IPS-15b (cell line): Measurements from ENCODE around the gene HYAL2.

Source experiments
- H3K27me3 ChIP-seq: one replicate; pipeline ENCODE4 v1.6.1; 2013; ENCODE audit warnings: low read length; ENCODE audit not compliant: control insufficient read depth, insufficient read depth
- H3K36me3 ChIP-seq: one replicate; pipeline ENCODE4 v1.6.1; 2013; ENCODE audit warnings: low read length; ENCODE audit not compliant: control insufficient read depth, insufficient read depth
- H3K4me1 ChIP-seq: one replicate; pipeline ENCODE4 v1.6.1; 2013; ENCODE audit warnings: mild to moderate bottlenecking, low read length; ENCODE audit not compliant: control insufficient read depth, insufficient read depth
- H3K4me3 ChIP-seq: one replicate; pipeline ENCODE4 v1.5.1; 2013; ENCODE audit warnings: low read depth, low read length
- H3K9ac ChIP-seq: one replicate; pipeline ENCODE4 v1.6.1; 2013; ENCODE audit warnings: low read depth, mild to moderate bottlenecking, low read length
- H3K9me3 ChIP-seq: one replicate; pipeline ENCODE4 v1.6.1; 2013; ENCODE audit warnings: mild to moderate bottlenecking, low read length; ENCODE audit not compliant: control insufficient read depth, insufficient read depth

HYAL2 gene

DNA sequence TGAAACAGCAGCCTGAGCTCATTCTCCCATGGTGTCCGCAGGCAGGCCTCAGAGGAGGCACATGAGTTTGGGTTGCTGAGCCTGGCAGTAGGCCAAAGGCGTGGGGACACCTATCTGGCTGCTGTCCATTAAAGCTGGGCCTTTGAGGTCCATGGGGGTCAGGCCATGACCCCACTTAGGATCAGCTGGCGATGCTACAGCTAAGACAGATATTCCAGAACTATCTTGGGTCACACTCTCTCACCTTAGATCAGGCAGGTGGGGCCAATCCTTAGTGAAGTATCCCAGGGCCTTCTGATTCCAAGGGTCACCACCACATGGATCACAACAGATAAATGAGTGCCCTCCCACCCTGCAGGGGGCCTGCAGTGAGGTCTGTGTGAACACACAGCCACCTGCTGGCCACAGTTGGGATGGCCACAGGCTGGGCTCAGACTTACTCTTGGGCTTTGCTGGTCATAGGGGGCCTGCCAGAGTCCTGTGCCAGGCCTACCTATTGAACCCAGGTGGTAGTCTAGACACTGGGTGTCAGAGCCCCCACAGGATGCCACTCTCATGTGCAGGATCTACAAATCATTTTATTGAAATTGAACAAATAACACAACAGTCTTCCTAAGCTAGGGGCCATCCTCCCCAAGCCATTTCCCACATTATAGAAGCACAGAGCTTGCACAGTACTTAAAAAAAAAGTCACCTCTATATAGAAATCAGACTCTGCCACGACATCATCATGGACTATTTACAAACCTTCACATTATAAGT, 2.0 kb upstream of the HYAL2 start:
- Histone ChIP-seq H3K36me3 (peaks cover 14% of the 10 kb centered on the region), H3K4me1 (peaks cover 7% of the 10 kb centered on the region), H3K9ac (no peak overlapping the region), H3K4me3 (no peak overlapping the region), H3K9me3 (no peaks in the 10 kb centered on the region), H3K27me3 (no peaks in the 10 kb centered on the region)

- Histone ChIP-seq H3K36me3 (peaks cover 22% of the 10 kb centered on the region), H3K27me3 (no peaks in the 10 kb centered on the region), H3K4me1 (peaks cover 7% of the 10 kb centered on the region), H3K9me3 (no peaks in the 10 kb centered on the region), H3K9ac (no peak overlapping the region), H3K4me3 (no peak overlapping the region)
Observed at GRCh38 chr3:50323614-50324199, 1.2 kb upstream of the HYAL2 start.

DNA sequence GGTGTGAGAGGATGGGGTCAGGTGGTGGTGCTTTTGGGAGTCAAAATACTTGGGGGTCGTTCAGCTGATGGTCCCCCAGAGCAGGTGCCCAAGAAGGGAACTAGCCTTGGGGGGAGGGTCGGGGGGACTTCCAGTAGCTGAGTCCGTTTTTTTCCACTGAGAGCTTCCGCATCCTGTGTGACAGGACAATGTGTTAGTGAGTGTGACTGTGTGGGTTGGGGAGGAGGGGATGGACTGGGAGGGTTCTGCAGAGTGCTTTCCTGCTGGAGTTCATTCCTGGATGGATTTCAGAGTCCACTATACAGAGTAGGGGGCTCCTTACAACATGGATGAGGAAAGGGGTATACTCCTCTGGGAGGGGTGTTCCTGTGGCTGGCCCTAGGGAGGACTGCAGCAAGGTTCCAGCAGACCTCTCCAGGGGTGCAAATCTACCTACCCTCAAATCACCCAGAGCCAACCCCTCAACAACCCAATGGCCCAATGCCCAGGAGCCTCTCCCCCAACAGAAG, 601 bp upstream of the HYAL2 start:
- H3K9me3 ChIP-seq, result no peaks in the 10 kb centered on the region
- peak overlapping the region; percentile 99 for H3K4me3 ChIP-seq
- H3K36me3 ChIP-seq, result peaks cover 28% of the 10 kb centered on the region
- H3K9ac ChIP-seq, result no peak overlapping the region
- peaks cover 7% of the 10 kb centered on the region for H3K4me1 ChIP-seq
- H3K27me3 ChIP-seq, result no peaks in the 10 kb centered on the region

DNA sequence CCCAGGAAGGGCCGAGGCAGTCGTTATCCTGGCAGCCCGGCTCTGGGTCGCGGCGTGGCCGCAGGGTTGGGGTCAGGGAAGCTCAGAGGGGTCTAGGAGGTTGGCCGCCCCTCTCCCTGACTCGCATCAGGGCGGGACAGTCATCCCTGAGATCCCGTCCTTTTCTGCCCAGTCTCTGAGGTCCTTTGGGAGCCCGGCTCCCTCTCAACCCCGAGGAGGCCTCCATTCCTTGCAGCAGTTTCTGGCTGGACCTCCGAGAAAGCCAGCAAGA, 495 bp downstream of the HYAL2 start:
- Histone ChIP-seq H3K9me3 (no peaks in the 10 kb centered on the region), H3K9ac (peak overlapping the region; percentile 71), H3K4me3 (peak overlapping the region; percentile 99), H3K27me3 (no peaks in the 10 kb centered on the region), H3K36me3 (peaks cover 37% of the 10 kb centered on the region), H3K4me1 (peaks cover 7% of the 10 kb centered on the region)

DNA sequence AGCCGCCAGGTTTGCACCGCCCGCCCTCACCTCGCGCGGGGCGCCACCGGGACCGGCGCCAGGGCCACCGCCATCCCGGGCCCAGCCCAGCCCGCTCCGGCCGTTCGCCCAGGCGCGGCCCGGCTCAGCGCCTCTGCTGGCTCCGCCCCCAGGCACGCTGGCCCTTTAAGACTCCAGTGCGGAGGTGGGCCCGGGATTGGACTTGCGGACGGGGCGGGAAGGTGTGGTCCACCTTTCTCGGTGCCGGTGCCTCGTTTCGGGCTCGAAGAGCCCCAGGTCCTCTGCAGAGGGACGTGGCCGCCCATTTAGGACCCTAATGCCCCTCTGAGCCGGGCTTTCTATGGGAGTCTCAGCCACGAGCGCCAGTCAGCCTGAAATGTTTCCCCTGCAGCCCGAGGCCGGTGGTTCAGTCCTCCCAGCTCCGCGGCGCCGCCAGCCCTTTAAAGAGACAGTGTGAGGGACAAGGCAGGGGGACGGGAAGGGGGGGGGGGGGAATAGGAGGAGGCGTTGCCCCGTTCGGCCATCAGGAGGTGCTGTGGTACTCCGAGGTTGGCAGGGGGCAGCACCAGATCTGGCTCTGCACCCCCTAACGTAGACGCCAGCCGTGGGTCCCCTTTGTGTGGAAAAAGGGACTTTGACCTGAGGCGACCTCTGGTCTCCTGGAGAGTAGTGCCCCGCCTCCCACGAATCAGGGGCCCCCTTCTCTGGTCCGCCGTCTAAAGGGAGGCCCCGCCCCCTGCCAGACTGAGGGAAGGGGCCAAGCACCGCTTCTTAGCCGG, 1.0 kb downstream of the HYAL2 start:
- Histone ChIP-seq H3K36me3 (peaks cover 38% of the 10 kb centered on the region), H3K27me3 (no peaks in the 10 kb centered on the region), H3K4me1 (peaks cover 7% of the 10 kb centered on the region), H3K9ac (peak overlapping the region; percentile 100), H3K4me3 (peak overlapping the region; percentile 99), H3K9me3 (no peaks in the 10 kb centered on the region)

GRCh38 chr3:50320853-50321335, 1.7 kb downstream of the HYAL2 start:
- peak overlapping the region; percentile 100 for H3K9ac ChIP-seq
- no peaks in the 10 kb centered on the region for H3K9me3 ChIP-seq
- peaks cover 7% of the 10 kb centered on the region for H3K4me1 ChIP-seq
- peaks cover 40% of the 10 kb centered on the region for H3K36me3 ChIP-seq
- H3K27me3 ChIP-seq, result no peaks in the 10 kb centered on the region
- peak overlapping the region; percentile 99 for H3K4me3 ChIP-seq

GRCh38 chr3:50319894-50320625, 2.5 kb downstream of the HYAL2 start:
- H3K27me3 ChIP-seq, result no peaks in the 10 kb centered on the region
- peak overlapping the region; percentile 99 for H3K4me3 ChIP-seq
- peaks cover 35% of the 10 kb centered on the region for H3K36me3 ChIP-seq
- no peaks in the 10 kb centered on the region for H3K9me3 ChIP-seq
- H3K9ac ChIP-seq, result peak overlapping the region; percentile 94
- peaks cover 7% of the 10 kb centered on the region for H3K4me1 ChIP-seq

- peaks cover 7% of the 10 kb centered on the region for H3K4me1 ChIP-seq
- H3K36me3 ChIP-seq, result peaks cover 35% of the 10 kb centered on the region
- no peaks in the 10 kb centered on the region for H3K27me3 ChIP-seq
- H3K4me3 ChIP-seq, result no peak overlapping the region
- no peaks in the 10 kb centered on the region for H3K9me3 ChIP-seq
- H3K9ac ChIP-seq, result no peak overlapping the region
Observed at GRCh38 chr3:50319181-50319893, 3.2 kb downstream of the HYAL2 start.

DNA sequence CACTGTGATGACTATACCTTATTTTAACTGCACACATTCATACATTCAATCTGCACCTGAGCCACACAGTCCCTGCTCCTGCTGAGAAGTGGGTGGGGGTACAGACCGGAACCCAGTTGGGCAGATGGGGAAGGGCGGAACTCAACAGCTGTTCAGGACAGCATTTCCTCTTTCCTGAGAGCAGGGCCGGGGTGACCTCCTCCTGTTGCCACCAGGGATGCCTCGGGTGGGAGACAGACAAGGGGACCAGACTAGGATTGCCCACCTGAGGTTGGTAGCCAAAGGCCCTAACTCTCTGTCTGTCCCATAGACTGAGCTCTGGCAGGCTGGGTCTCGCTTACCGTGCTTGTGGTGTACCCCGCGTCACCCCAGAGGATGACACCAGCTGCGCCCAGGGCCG, 3.9 kb downstream of the HYAL2 start:
- peaks cover 35% of the 10 kb centered on the region for H3K36me3 ChIP-seq

GRCh38 chr3:50318163-50318562, 4.4 kb downstream of the HYAL2 start:
- Histone ChIP-seq H3K9ac (no peak overlapping the region), H3K4me3 (no peak overlapping the region), H3K9me3 (no peaks in the 10 kb centered on the region), H3K36me3 (peaks cover 35% of the 10 kb centered on the region), H3K27me3 (no peaks in the 10 kb centered on the region), H3K4me1 (peaks cover 7% of the 10 kb centered on the region)

More for the DNA sequence above, 3.9 kb downstream of the HYAL2 start:
- H3K4me1 ChIP-seq, result peaks cover 7% of the 10 kb centered on the region
- no peaks in the 10 kb centered on the region for H3K9me3 ChIP-seq
- no peak overlapping the region for H3K4me3 ChIP-seq
- no peak overlapping the region for H3K9ac ChIP-seq
- H3K27me3 ChIP-seq, result no peaks in the 10 kb centered on the region

DNA sequence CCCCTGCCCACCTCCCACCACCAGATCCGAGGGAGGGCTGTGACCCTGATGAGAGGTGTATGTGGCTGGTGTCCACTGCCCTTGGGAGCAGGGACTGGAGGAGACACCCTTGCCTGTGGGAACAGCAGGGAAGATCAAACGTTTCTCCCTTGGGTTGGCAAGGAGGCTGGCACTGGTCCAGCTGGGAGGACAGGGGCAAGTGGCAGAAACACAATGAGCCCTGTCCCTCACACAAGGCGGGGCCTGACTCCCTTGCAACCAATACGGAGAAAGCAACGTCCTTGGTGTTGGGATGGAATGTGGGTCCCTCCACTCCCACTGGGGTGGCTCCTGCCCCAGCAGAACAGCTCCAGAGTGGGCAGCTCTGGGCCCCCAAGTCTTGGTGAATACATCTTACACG, 5.2 kb downstream of the HYAL2 start:
- H3K9me3 ChIP-seq, result no peaks in the 10 kb centered on the region
- no peak overlapping the region for H3K4me3 ChIP-seq
- H3K9ac ChIP-seq, result no peak overlapping the region
- no peaks in the 10 kb centered on the region for H3K27me3 ChIP-seq
- peaks cover 35% of the 10 kb centered on the region for H3K36me3 ChIP-seq
- peaks cover 3% of the 10 kb centered on the region for H3K4me1 ChIP-seq
